Upper lobe of left lung (tissue), 4 donors: ENCODE data around the gene NCDN.

Experiments used
- EP300 ChIP-seq, 4 donors: sonication (generic); formaldehyde crosslinking; IDR thresholded peaks; one replicate each; pipeline ENCODE4 v1.5.1; 2017; ENCODE audit warnings: antibody characterized with exemption in 4 of 4, control low read depth in 2 of 4
- POLR2A ChIP-seq, 4 donors: fragments of 450-650 bp; IDR thresholded peaks; one replicate each; pipeline ENCODE4 v1.5.1; 2016 to 2017; ENCODE audit warnings: antibody characterized with exemption in 4 of 4, mild to moderate bottlenecking in 2 of 4
- TF ChIP-seq, protein P1 (sequence below), 6 experiments: fragments of 450-650 bp in 4 of 6; fragments of 200-600 bp in 2 of 6; sonication (generic) in 2 of 6; IDR thresholded peaks; one replicate each; pipeline ENCODE4 v1.5.1; 2016 to 2019; ENCODE audit warnings: antibody characterized with exemption in 6 of 6

DNA sequence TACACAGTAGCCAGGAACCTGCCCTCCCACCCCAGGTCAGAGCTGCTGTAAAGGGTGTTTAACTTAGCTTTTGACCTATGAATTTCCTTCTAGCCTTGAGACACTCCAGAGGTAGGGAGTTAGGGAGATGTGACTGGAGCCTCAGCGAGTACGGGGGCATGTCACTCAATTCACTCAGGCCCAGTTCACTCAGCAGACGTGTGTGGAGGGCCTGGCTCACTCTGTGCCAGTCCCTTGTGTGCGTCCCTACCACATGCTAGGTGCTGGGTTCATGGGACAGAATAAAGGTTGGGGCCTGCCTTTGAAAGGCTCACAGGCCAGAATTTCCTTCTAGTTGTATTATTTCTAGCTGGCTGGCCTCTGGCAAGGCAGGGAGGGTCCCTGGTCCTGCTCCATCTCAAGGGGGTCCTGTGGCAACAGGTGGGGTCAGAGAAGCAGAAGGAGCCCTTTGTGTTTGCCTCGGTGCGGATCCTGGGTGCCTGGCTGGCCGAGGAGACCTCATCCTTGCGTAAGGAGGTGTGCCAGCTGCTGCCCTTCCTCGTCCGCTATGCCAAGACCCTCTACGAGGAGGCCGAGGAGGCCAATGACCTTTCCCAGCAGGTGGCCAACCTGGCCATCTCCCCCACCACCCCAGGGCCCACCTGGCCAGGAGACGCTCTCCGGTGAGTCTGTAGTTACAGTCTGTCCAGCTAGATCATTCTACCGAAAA lies 4.5 kb downstream of the NCDN start:
- TF ChIP-seq, protein P1, sequence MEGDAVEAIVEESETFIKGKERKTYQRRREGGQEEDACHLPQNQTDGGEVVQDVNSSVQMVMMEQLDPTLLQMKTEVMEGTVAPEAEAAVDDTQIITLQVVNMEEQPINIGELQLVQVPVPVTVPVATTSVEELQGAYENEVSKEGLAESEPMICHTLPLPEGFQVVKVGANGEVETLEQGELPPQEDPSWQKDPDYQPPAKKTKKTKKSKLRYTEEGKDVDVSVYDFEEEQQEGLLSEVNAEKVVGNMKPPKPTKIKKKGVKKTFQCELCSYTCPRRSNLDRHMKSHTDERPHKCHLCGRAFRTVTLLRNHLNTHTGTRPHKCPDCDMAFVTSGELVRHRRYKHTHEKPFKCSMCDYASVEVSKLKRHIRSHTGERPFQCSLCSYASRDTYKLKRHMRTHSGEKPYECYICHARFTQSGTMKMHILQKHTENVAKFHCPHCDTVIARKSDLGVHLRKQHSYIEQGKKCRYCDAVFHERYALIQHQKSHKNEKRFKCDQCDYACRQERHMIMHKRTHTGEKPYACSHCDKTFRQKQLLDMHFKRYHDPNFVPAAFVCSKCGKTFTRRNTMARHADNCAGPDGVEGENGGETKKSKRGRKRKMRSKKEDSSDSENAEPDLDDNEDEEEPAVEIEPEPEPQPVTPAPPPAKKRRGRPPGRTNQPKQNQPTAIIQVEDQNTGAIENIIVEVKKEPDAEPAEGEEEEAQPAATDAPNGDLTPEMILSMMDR (IDR thresholded peaks at IDR 0.05) = no peak
- TF ChIP-seq POLR2A (IDR thresholded peaks at IDR 0.05) (no peak), EP300 (IDR thresholded peaks at IDR 0.05) (no peak)
